Measurements from ENCODE around the gene NDUFC1. TPM values are rescaled to one million over a fixed set of nuclear protein-coding genes. Genes with fewer than 3 reads are reported as not detected.

NDUFC1 gene
- total and polyA plus RNA-seq, 9 of the 15 experiments (the other 6 are each of a cell fraction or from before 2014, with no cell fraction given), result 58.9 to 378 (median 120) TPM

- TF ChIP-seq MYNN (IDR thresholded peaks at IDR 0.05) (no peak), MYNN (CRISPR knock-in tag; IDR thresholded peaks at IDR 0.05) (no peak), EWSR1 (IDR thresholded peaks at IDR 0.05; ENCODE audit: borderline replicate concordance, low read depth, partially characterized antibody) (no peak), TCF3 (CRISPR knock-in tag; IDR thresholded peaks at IDR 0.05) (peak; percentile 41; the same call in 1 of the 2 replicates), MBD1 (CRISPR knock-in tag; IDR thresholded peaks at IDR 0.05) (no peak), MAFG (tag; conservative IDR thresholded peaks at IDR 0.05) (no peak), JUND (IDR thresholded peaks at IDR 0.05; ENCODE audit: borderline replicate concordance, low read depth, low read length) (no peak), JUND (tag; IDR thresholded peaks at IDR 0.05; ENCODE audit: borderline replicate concordance, low read depth, low read length) (no peak)
- TF ChIP-seq, protein P1, sequence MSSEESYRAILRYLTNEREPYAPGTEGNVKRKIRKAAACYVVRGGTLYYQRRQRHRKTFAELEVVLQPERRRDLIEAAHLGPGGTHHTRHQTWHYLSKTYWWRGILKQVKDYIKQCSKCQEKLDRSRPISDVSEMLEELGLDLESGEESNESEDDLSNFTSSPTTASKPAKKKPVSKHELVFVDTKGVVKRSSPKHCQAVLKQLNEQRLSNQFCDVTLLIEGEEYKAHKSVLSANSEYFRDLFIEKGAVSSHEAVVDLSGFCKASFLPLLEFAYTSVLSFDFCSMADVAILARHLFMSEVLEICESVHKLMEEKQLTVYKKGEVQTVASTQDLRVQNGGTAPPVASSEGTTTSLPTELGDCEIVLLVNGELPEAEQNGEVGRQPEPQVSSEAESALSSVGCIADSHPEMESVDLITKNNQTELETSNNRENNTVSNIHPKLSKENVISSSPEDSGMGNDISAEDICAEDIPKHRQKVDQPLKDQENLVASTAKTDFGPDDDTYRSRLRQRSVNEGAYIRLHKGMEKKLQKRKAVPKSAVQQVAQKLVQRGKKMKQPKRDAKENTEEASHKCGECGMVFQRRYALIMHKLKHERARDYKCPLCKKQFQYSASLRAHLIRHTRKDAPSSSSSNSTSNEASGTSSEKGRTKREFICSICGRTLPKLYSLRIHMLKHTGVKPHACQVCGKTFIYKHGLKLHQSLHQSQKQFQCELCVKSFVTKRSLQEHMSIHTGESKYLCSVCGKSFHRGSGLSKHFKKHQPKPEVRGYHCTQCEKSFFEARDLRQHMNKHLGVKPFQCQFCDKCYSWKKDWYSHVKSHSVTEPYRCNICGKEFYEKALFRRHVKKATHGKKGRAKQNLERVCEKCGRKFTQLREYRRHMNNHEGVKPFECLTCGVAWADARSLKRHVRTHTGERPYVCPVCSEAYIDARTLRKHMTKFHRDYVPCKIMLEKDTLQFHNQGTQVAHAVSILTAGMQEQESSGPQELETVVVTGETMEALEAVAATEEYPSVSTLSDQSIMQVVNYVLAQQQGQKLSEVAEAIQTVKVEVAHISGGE (CRISPR knock-in tag; IDR thresholded peaks at IDR 0.05), result no peak
These were observed 16.0 kb downstream of the NDUFC1 start (continued) for GRCh38 chr4:139286186-139286698.

Data from K562 (cell line).